K562 (cell line): ENCODE data around the gene GJE1. TPM values are rescaled to one million over a fixed set of nuclear protein-coding genes. Genes with fewer than 3 reads are reported as not detected.

Source experiments
- CLOCK ChIP-seq: fragments of 250-450 bp; sonication (Bioruptor Pico); IDR thresholded peaks from 2 replicates; pipeline ENCODE4 v1.4.0; 2020; ENCODE audit warnings: mild to moderate bottlenecking, moderate library complexity, borderline replicate concordance
- DACH1 ChIP-seq: fragments of 450-650 bp; IDR thresholded peaks from 2 replicates; pipeline ENCODE4 v1.6.1; 2018; ENCODE audit not compliant: partially characterized antibody
- MED1 ChIP-seq: sonication (generic); formaldehyde crosslinking; IDR thresholded peaks from 2 replicates; pipeline ENCODE4 v1.8.1; 2023; ENCODE audit warnings: missing genetic modification reagents, borderline replicate concordance
- RREB1 ChIP-seq: fragments of 250-450 bp; sonication (Bioruptor Pico); IDR thresholded peaks from 2 replicates; pipeline ENCODE4 v1.4.0; 2020
- TAF15 ChIP-seq: fragments of 200-400 bp; formaldehyde crosslinking; IDR thresholded peaks from 2 replicates; pipeline ENCODE4 v1.6.1; 2017; ENCODE audit warnings: mild to moderate bottlenecking, low read depth, low read length, moderate library complexity
- polyA plus RNA-seq, 8 experiments: library from polyadenylated mRNA; depleted of rRNA in 4 of 8; stranded (reverse) in 5 of 8; unstranded in 3 of 8; fragments of >200 nt; fragmentation: Nextera tagmentation in 2 of 8; fragmentation: Illumina TruSeq in 1 of 8; extraction: Ambion mirVana in 2 of 8; extraction: Trizol in 1 of 8; gene quantifications; 2 replicates each; pipeline versions ENCODE4 v1.2.1 to v1.2.3, GENCODE V29; 2011 to 2014; ENCODE audit warnings: inconsistent platforms in 1 of 8, missing spikeins in 1 of 8
- total RNA-seq, 7 experiments: library from RNA; depleted of rRNA in 6 of 7; stranded (reverse); fragments of >200 nt in 6 of 7; fragmentation: Illumina TruSeq in 2 of 7; extraction: Trizol in 2 of 7; gene quantifications; 2 replicates each; pipeline versions ENCODE4 v1.2.1 to v1.2.3, GENCODE V29; 2011 to 2021; ENCODE audit warnings: low replicate concordance in 1 of 7

The GJE1 gene
- total and polyA plus RNA-seq, 9 of the 15 experiments (the other 6 are each of a cell fraction or from before 2014, with no cell fraction given): not detected

GRCh38 chr6:142172758-142173157, 40.0 kb downstream of the GJE1 start (continued):
- no peak for TF ChIP-seq CLOCK (CRISPR knock-in tag)
- no peak for TF ChIP-seq MED1 (CRISPR knock-in tag)
- no peak for TF ChIP-seq DACH1
- TF ChIP-seq RREB1 (CRISPR knock-in tag): no peak
- no peak for TF ChIP-seq TAF15
- TF ChIP-seq, all 486 proteins: peak for 0
